ENCODE data around the gene ABCG1.

ABCG1 gene

DNA sequence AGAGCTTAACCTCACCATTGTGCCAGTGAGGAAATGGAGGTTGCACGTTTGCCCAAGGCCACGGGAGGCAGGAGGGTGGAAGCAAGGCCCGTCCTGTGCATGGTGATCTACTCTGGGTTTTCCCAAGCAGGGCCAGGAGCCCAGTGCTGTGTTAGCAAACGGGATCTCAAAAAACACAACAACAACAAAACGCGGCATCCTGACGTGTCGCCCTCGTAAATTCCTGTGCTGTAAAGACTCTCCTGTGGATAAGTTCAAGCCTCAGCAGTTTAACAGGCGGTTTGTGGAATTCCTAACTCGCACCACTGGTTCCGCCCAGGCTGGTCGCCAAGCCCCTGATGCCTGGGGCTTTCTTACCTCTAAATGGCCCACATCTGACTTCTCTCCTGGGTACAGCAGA lies 57.1 kb downstream of the ABCG1 start:
- in situ Hi-C loops (cut with HindIII; ENCODE audit: low sequenced_read_pairs): no loop called here
- no peak overlapping the region for H3K4me3 ChIP-seq (ENCODE audit: low read depth, low read length)
- TF ChIP-seq, protein P1, sequence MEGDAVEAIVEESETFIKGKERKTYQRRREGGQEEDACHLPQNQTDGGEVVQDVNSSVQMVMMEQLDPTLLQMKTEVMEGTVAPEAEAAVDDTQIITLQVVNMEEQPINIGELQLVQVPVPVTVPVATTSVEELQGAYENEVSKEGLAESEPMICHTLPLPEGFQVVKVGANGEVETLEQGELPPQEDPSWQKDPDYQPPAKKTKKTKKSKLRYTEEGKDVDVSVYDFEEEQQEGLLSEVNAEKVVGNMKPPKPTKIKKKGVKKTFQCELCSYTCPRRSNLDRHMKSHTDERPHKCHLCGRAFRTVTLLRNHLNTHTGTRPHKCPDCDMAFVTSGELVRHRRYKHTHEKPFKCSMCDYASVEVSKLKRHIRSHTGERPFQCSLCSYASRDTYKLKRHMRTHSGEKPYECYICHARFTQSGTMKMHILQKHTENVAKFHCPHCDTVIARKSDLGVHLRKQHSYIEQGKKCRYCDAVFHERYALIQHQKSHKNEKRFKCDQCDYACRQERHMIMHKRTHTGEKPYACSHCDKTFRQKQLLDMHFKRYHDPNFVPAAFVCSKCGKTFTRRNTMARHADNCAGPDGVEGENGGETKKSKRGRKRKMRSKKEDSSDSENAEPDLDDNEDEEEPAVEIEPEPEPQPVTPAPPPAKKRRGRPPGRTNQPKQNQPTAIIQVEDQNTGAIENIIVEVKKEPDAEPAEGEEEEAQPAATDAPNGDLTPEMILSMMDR (IDR thresholded peaks at IDR 0.05; ENCODE audit: low read depth, low read length, missing control alignments): no peak
- no peak for DNase-seq (ENCODE audit: low read depth)

- TF ChIP-seq, protein P1 (IDR thresholded peaks at IDR 0.05; ENCODE audit: low read depth, low read length, missing control alignments): no peak
- no peak for DNase-seq (ENCODE audit: low read depth)
- H3K4me3 ChIP-seq (ENCODE audit: low read depth, low read length): no peak overlapping the region
- in situ Hi-C loops (cut with HindIII; ENCODE audit: low sequenced_read_pairs): no loop called here
These were observed 57.7 kb downstream of the ABCG1 start for GRCh38 chr21:42276526-42277154.

GRCh38 chr21:42277593-42277992 lies 58.7 kb downstream of the ABCG1 start:
- DNase-seq (ENCODE audit: low read depth): no peak
- no peak overlapping the region for H3K4me3 ChIP-seq (ENCODE audit: low read depth, low read length)
- in situ Hi-C loops (cut with HindIII; ENCODE audit: low sequenced_read_pairs): no loop called here
- TF ChIP-seq, protein P1 (IDR thresholded peaks at IDR 0.05; ENCODE audit: low read depth, low read length, missing control alignments): no peak

DNA sequence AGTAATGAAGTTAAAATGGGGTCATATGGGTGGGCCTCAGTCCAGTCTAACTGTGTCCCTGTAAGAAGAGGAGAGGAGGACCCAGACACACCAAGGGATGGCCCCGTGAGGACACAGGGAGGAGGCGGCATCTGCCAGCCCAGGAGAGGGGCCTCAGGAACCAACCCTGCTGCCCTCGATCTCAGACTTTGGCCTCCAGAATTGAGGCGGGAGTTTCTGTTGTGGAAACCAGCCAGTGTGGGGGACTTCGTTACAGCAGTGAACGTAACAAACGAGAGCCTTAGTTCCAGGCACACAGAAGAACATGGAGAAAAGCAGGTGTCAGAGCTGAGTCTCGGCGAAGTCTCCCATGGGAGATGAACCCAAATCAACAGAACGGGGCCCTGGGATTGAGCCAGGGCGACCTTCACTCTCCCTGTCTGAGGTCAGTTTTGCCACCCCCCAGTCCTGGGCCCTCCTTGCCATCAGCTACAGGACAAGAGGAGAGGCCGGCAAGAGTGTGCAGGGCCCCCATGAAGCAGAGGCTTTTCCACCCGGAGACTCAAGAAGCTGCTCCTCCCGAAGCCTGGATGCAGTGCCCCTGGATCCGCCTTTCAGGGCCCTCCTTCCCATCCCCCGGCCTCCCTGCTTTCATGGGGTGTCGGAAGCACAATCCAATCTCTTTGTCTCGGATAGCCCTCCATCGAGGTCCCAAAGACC lies 59.7 kb downstream of the ABCG1 start:
- in situ Hi-C loops (cut with HindIII; ENCODE audit: low sequenced_read_pairs): no loop called here
- no peak for DNase-seq (ENCODE audit: low read depth)
- H3K4me3 ChIP-seq (ENCODE audit: low read depth, low read length): no peak overlapping the region
- TF ChIP-seq, protein P1 (IDR thresholded peaks at IDR 0.05; ENCODE audit: low read depth, low read length, missing control alignments): no peak

DNA sequence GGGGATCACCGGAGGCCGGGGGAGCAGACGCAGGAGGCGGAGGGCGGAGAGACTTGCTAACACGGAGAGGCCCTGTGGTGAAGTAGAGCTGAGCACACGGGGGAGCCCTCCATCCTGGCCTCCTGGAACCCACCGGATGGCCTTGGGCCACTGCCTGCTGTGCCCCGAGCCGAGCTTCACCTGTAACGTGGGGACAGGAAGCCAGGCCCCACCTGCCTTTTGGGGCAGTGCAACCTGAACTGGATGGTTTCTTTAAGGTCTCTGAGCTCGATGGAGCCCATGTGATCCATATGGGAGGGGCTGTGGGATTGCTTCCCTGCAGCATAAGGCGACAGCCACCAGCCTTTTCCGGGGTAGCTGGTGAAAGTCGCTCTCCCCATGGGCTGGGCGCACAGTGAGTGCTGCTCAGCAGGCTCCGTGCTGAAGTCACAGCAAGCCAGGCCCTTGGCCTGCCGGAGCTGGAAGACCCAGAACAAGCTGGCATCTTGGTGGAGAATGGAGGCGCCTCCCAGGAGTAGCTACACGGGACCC lies 60.5 kb downstream of the ABCG1 start:
- in situ Hi-C loops (cut with HindIII; ENCODE audit: low sequenced_read_pairs): no loop called here
- H3K4me3 ChIP-seq (ENCODE audit: low read depth, low read length): no peak overlapping the region
- DNase-seq (ENCODE audit: low read depth): no peak
- TF ChIP-seq, protein P1 (IDR thresholded peaks at IDR 0.05; ENCODE audit: low read depth, low read length, missing control alignments): no peak

DNA sequence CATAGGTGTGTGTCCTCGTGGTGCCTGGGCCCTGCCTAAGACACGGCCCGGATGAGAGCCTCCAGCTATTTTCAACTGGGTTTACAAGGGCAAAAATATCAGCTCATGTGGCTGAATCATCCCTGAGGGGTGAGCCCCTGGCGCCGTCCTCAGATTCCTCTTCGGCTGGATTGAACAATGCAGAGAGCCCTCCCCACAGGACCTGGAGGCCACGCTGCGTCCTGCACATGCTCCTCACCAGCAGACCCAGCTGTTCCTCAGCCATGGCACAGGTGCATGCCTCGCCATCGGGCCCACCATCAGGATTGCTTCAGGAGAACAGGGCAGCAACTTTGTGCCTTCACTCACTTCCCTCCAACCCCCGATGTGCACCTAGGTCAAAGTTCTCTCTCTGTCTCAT lies 60.9 kb downstream of the ABCG1 start:
- in situ Hi-C loops (cut with HindIII; ENCODE audit: low sequenced_read_pairs): no loop called here
- no peak overlapping the region for H3K4me3 ChIP-seq (ENCODE audit: low read depth, low read length)
- DNase-seq (ENCODE audit: low read depth): no peak
- TF ChIP-seq, protein P1 (IDR thresholded peaks at IDR 0.05; ENCODE audit: low read depth, low read length, missing control alignments): no peak
